Activated CD4-positive, alpha-beta T cell treated with anti-CD3 and anti-CD28 coated beads, Interleukin-2, amount 50 U/mL, for 4 hours (primary cell): ENCODE data around the gene RNASE3.
"Not testable (repeated sequence)": the region's sequence is repeated elsewhere in the genome, so short reads cannot be mapped to it uniquely, and the experiment has no call there.

ENCODE experiments used
- DNase-seq, 2 experiments: peaks; one replicate each; pipeline ENCODE4 v3.0.0-alpha.2; 2020

Gene RNASE3

DNA sequence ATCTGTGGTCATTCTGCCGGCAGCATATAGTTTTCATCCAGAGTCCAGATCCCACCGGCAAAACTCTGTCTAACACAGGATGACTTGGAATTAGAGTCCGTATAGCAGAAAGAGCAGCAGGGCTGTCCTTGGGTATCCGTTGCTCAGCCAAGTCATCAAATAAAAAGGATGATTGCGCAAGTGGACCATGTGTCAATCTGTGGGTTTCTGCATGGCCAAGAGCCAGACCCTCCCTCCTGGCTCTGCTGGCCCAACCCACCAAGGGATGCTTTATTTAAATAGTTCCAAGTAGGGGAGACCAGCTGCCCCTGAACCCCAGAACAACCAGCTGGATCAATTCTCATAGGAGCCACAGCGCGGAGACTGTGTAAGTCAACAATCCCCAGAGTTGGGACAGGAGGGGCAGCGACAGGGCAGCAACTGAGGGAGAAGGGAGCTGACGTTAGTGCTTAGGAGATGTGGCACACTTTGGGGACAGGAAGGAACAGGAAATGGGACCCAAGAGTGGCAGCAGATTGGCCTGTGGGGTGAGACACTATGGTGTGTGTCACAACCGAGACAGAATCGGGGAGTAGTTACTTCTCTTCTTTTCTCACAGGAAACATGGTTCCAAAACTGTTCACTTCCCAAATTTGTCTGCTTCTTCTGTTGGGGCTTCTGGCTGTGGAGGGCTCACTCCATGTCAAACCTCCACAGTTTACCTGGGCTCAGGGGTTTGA lies 28.0 kb downstream of the RNASE3 start:
- DNase-seq = not testable (repeated sequence)

DNA sequence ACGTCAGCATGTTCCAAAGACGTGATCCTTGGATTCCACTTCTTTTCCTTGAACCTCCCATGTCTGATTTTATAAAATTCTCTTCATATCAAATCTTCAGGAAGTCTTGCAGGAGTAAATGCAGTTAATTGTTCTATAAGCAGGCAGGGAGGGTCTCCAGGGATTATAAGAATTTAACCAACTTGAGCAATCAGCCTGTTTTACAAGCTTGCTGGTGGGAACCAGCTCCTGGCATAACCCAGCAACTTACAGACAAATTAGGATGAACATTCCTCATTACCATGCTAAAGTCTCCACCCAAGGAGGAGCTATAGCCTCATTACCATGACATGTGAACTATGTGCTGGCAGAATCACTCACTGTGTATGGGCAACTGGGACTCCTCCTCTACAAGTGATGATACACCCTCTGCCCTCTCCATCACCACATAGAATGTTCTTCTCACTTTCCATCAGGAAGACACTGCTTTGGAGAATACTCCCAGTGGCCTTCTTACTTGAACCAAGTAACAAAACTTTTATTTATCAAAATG lies 32.6 kb downstream of the RNASE3 start:
- DNase-seq = not testable (repeated sequence)

DNA sequence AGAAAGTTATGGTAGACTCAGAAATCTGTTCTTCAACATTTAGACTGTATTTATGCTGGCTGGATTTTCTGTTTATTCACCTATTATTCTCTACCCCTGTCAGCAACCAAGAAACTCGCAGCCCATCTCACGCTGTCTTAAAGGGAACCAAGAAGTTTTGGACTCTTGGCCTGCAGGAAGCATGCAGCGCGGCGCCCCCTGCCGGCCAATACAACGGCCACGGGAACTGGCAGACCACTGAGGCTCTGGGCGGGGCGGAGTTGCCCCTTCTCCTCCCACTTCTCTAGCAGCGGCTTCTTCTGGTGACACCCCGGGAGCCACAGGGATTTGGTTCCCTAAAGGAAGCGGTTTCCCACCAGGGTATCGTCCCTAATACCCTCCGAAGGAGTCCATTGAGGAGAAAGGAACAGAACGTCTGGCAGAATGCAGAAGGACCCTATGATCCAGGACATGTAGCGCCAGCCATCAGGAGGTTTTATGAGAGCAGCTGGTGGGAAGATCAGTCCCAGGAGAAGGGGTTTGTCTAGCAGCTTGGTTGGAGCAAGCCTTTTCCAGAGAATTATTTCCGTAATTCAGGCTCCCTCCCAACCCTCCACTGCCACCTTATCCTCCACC lies 43.1 kb downstream of the RNASE3 start:
- DNase-seq = peak in 1 of 2 experiments; percentile 2

DNA sequence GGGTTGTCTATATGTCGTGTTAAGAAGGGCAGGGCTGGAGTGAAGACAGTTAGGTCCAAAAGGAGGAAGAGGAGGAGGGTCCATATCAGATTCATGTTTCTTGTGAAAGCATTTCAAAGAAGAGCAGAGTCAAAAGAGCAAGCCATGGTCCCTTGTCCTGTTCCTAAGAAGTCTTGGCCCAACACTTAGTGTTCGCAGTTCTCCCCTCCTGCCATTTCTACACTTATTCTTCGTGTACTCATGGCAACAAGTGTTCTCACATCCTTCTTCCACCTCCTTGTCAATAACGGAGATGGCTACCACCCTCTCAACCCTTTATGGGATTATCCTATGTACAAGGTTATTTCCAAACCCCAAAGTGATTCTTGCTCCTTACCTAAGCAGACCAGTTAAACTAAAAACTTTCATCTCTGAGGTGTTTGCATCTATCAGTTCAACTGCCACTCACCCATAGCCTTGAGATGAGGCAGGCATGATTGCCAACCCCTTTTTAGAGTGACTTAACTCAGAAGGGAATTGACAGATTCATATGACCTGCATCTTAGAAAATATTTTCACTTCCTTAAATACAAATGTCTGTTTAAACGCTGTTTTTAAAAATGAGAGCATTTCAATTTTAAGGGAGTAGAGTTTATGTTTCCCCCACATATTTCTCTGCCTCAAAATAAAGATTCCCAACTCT lies 44.3 kb downstream of the RNASE3 start:
- DNase-seq = no peak
